ENCODE data around the gene GADD45G.

Gene GADD45G

DNA sequence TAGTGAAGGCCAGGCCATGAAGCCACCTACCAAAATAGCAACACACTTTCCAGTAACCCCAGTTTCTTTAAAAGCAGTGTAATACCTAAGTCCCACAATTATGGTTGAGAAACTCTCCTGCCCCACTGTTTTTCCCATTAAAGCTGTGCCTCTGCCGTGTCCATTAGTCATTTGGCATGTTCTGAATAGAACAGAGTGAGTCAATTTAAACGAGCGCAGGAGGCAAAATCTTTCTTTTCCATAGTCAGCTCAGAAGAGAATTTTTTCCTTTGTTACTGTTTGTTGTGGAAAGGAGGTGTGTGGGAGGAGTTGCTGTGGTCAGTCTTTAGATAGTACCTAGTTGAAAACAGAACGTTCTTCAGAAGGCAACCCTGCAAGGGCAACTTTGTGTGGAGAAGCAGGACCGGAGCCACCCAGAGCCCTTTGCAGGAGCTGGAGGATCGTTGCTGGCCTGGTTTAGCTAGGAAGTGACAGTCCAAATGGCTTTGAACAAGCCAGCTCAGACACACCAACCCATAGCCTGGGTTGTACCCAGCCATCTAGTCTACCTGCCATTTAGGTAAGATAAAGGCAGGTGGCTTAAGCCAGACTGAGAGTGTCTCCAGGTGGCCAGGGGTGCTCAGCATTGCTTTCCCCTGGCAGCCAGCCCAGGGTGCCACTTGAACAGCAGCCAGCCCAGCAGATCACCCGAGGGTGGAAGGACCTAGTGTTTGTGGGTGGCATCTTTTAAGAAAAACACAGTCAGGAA lies 30.4 kb downstream of the GADD45G start:
- TF ChIP-seq GATA1 (IDR thresholded peaks at IDR 0.05; ENCODE audit: low read depth, low read length): no peak
- no peak for TF ChIP-seq POLR2A (IDR thresholded peaks at IDR 0.05; ENCODE audit: low read length)
- DNase-seq: no peak

DNA sequence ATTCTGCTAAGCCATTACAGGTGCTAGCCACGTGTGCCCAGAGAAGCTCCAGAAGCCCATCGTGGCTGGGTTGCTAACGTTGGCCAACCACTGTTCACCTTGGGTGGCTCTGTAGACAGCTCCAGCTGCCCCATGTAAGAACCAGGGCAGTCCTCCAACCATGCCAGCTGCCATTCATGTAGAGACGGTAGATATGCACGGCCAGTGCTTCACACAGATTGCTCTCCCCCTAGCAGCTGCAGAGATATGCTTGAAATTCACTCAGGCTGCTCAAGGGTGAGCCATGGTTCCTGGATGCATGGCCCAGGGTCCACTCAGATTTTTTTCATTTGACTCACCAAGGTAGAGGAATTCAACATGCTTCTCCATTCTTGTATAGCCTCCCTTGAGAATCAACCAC lies 31.0 kb downstream of the GADD45G start:
- DNase-seq: no peak
- no peak for TF ChIP-seq GATA1 (IDR thresholded peaks at IDR 0.05; ENCODE audit: low read depth, low read length)
- no peak for TF ChIP-seq POLR2A (IDR thresholded peaks at IDR 0.05; ENCODE audit: low read length)

DNA sequence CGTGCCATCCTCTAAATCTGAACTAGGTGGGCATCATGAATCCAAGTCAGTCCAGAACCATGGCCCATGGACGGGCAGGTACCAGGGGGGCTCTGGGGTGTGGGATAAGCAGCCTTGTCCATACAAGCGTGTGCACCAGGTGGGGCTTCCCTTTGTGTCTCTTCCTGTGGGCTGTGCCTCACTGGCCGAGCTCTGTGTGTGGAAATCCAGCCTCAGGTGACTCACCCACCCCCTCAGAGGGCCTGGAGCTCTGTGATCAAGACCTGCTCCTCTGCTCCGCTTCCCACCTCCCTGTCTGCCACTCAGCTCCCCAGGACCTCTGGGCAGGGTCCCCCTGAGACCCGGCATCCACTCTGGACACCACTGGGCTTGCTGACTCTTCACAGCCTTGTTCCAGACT lies 33.0 kb downstream of the GADD45G start:
- DNase-seq: no peak
- no peak for TF ChIP-seq POLR2A (IDR thresholded peaks at IDR 0.05; ENCODE audit: low read length)
- TF ChIP-seq GATA1 (IDR thresholded peaks at IDR 0.05; ENCODE audit: low read depth, low read length): no peak

GRCh38 chr9:89638359-89638758 lies 33.5 kb downstream of the GADD45G start:
- TF ChIP-seq GATA1 (IDR thresholded peaks at IDR 0.05; ENCODE audit: low read depth, low read length): no peak
- no peak for TF ChIP-seq POLR2A (IDR thresholded peaks at IDR 0.05; ENCODE audit: low read length)
- no peak for DNase-seq

DNA sequence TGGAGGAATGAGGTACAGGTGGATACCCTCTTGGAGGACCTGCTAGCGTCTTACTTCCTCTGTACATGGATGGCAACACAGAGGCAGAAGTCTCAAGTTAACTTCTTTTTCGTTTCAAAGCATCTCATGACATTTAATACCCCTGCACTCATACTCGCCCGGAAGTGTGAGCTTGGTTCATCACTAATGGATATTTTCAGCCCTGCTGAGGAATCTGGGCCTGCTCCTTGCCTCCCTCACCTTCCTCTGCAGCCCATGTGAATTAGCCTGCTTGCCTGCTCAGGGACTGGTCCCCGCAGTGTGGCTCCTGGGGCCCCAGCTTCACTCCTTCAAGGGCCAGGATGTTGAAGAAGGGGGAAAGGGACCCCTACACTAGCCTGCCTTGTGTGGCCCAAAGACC lies 34.1 kb downstream of the GADD45G start:
- no peak for DNase-seq
- TF ChIP-seq GATA1 (IDR thresholded peaks at IDR 0.05; ENCODE audit: low read depth, low read length) (no peak), POLR2A (IDR thresholded peaks at IDR 0.05; ENCODE audit: low read length) (no peak)

DNA sequence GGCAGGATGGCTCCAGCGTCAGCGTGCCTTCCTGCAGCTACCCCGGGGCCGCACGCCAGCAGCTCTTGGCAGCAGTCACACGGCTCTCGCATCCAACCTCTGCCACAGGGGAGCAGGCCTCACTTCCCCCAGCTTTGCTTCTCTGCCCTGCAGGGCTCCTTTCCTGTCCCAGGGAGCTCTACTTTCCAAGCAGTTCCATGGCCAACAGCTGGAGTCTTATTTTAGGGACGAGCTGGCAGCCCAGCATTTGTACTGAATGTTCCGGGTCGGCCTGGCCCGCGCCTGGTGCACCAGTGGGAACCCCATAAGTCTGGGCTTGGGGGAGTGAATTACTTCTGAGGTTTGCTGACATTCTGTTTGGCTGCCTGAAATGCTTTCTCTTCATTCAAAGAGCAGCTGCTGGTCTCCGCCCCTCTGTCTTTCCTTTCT lies 34.6 kb downstream of the GADD45G start:
- TF ChIP-seq POLR2A (IDR thresholded peaks at IDR 0.05; ENCODE audit: low read length) (no peak), GATA1 (IDR thresholded peaks at IDR 0.05; ENCODE audit: low read depth, low read length) (no peak)
- no peak for DNase-seq

GRCh38 chr9:89639961-89640360 lies 35.1 kb downstream of the GADD45G start:
- TF ChIP-seq GATA1 (IDR thresholded peaks at IDR 0.05; ENCODE audit: low read depth, low read length): no peak
- no peak for TF ChIP-seq POLR2A (IDR thresholded peaks at IDR 0.05; ENCODE audit: low read length)
- no peak for DNase-seq

DNA sequence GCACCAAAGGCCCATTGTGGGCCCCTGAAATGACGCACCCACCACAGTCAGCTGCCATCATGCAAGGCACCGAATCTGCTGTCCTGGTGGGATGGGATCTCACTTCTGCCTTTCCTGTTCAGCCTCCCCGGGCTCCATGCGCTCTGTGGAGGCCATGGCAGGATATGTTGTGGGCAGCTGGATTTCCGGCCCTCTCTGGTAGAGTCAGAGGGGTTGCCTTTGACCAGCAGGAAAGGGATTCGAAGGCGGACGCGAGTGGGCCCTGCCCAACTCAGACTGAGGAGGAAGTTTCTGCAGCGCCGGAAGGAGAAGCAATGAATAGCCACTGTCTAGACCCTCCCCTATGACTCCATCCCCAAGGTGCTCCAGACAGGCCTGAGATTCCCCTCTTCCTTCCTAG lies 35.5 kb downstream of the GADD45G start:
- no peak for TF ChIP-seq POLR2A (IDR thresholded peaks at IDR 0.05; ENCODE audit: low read length)
- DNase-seq: no peak

DNA sequence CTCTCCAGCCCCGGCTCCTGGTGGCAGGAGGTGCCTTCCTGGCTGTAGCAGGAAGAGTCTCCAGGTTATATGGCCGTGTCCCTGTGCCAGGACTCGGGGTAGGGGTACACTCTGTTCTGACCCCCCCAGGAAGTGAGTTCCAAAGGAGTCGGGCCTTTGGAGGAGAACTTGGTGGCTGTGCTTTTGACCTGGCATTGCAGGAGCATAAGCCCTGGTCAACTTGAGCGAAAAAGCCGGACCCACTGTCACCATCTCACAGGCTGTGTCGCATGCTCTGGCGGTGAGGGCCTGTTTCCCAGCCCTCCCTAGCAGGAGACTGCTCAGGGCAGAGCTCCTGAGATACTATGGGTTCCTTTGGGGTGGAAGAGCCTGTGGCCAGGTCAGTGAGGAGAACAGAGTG lies 36.0 kb downstream of the GADD45G start:
- TF ChIP-seq POLR2A (IDR thresholded peaks at IDR 0.05; ENCODE audit: low read length) (no peak), GATA1 (IDR thresholded peaks at IDR 0.05; ENCODE audit: low read depth, low read length) (no peak)

GRCh38 chr9:89641980-89642379 lies 37.2 kb downstream of the GADD45G start:
- no peak for TF ChIP-seq GATA1 (IDR thresholded peaks at IDR 0.05; ENCODE audit: low read depth, low read length)
- no peak for TF ChIP-seq POLR2A (IDR thresholded peaks at IDR 0.05; ENCODE audit: low read length)
- no peak for DNase-seq

More for the DNA sequence above, 36.0 kb downstream of the GADD45G start:
- DNase-seq: no peak

DNA sequence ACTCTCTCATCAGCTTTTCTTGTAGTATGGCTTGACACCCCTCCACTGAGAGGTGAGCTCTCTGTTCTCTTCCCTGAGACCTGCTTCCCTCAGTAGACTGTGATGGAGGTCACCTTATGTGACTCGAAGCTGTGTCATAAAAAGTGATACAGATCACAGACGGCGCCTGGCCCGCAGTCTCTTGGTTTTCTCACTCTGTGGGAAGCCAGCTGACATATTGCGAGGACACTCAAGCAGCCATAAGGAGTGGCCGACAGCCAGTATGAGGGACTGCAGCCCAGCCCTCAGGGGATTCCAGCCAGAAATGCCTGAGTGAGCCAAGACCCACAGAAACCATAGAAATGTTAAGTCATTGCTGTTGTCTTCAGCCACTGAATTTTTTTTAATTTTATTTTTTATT lies 38.0 kb downstream of the GADD45G start:
- TF ChIP-seq GATA1 (IDR thresholded peaks at IDR 0.05; ENCODE audit: low read depth, low read length) (no peak), POLR2A (IDR thresholded peaks at IDR 0.05; ENCODE audit: low read length) (no peak)
- DNase-seq: no peak

DNA sequence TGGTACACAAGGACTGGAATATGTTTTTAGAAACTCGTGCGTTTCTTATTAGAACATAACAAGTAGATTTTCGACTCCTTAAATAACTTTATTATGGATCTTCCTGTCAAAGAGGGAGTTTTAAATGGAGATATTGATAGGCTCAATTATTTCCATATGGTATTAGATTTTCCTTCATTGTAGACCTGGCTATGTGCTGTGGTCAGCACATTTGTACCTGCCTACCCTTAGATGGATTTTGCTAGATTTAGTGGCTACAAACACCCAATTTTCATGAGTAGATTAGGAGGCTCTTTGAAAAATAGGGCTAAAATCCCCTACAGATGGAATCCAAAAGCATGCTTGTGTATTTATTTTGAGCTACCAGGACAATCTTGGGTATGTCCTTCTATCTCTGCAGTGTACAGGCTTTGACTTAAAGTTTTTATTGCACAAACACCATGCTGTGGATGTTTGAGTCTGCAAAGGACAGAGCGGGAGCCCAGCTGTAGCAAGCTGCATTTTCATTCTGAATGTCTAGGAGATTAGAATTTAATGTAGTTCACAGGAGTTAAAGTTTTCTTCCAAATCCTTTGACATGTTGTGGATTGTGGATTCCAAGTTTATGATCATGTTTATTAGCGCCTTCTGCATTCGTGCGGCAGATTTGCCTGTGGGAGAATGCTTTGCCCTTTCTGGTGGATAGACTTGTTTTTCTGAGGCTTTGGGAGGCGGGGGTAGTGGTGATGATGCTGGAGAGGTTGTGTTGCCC lies 41.6 kb downstream of the GADD45G start:
- DNase-seq: no peak
- no peak for TF ChIP-seq POLR2A (IDR thresholded peaks at IDR 0.05; ENCODE audit: low read length)
- no peak for TF ChIP-seq GATA1 (IDR thresholded peaks at IDR 0.05; ENCODE audit: low read depth, low read length)

DNA sequence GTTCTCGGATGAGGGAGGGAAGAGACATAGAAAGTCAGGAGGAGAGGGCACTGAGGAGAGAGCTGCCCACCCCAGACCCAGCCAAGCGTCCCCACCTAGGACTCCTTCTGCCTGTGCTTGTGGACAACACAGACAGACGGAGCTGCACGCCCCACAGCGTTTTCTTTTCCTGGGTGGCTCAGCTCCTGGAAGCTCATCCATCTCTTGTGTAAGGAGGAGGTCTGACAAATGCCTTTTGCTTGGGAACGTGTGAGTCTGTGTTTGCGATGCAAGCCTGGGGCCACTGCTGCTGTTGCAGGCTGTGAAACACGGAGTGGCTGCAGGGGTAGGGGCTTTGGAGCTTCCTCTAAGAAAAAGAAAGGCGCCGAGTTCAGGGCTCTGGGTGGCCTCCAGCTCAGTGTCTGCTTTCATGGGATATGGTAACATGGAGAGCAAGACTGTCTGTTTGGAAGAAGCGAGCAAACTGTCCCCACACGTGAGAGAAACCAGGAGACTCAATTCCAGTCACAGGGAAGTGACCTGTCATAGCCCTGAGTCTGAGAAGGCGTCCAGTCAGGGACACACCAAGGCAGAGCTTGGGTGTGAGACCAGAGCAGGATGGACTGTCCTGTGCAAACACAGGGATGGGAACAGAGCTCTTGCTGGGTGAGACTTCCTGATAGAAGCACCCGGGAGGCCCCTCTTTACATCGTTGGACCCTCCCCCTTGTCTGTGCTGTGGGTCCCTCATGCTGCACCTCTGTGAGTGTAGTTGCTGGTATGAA lies 42.7 kb downstream of the GADD45G start:
- DNase-seq: no peak
- TF ChIP-seq GATA1 (IDR thresholded peaks at IDR 0.05; ENCODE audit: low read depth, low read length) (no peak), POLR2A (IDR thresholded peaks at IDR 0.05; ENCODE audit: low read length) (no peak)

Data from erythroblast (primary cell).